Hepatocyte (in vitro differentiated cells): Measurements from ENCODE around the gene CBX7. TPM values are rescaled to one million over a fixed set of nuclear protein-coding genes. Genes with fewer than 3 reads are reported as not detected.

Experiments
- DNase-seq: peaks from one replicate; pipeline ENCODE4 v3.0.0-alpha.2; 2016; ENCODE audit warnings: low spot score
- H2AFZ ChIP-seq: fragments of 200-600 bp; sonication (generic); 2 replicates; pipeline ENCODE4 v1.6.0; 2016; ENCODE audit warnings: antibody characterized with exemption, mild to moderate bottlenecking
- H3K27ac ChIP-seq: fragments of 200-600 bp; sonication (generic); 2 replicates; pipeline ENCODE4 v1.5.1; 2016; ENCODE audit warnings: mild to moderate bottlenecking
- H3K27me3 ChIP-seq: fragments of 200-600 bp; sonication (generic); 2 replicates; pipeline ENCODE4 v1.6.1; 2016
- H3K36me3 ChIP-seq: fragments of 200-600 bp; sonication (generic); replicated peaks from 2 replicates; pipeline ENCODE4 v1.5.1; 2016; ENCODE audit warnings: low read depth; ENCODE audit not compliant: insufficient read depth
- H3K4me1 ChIP-seq: fragments of 200-600 bp; sonication (generic); 2 replicates; pipeline ENCODE4 v1.5.1; 2016; ENCODE audit warnings: mild to moderate bottlenecking, moderate library complexity; ENCODE audit not compliant: insufficient read depth
- H3K4me2 ChIP-seq: fragments of 200-600 bp; sonication (generic); 2 replicates; pipeline ENCODE4 v1.6.0; 2016
- H3K4me3 ChIP-seq: fragments of 200-600 bp; sonication (generic); 2 replicates; pipeline ENCODE4 v1.5.1; 2016; ENCODE audit warnings: mild to moderate bottlenecking
- H3K79me2 ChIP-seq: fragments of 200-600 bp; sonication (generic); 2 replicates; pipeline ENCODE4 v1.6.0; 2017; ENCODE audit warnings: mild to moderate bottlenecking
- H3K9me2 ChIP-seq: fragments of 200-600 bp; sonication (generic); replicated peaks from 2 replicates; pipeline ENCODE4 v1.6.0; 2017; ENCODE audit warnings: mild to moderate bottlenecking; ENCODE audit not compliant: insufficient read depth
- H3K9me3 ChIP-seq: fragments of 200-600 bp; sonication (generic); 2 replicates; pipeline ENCODE4 v1.5.1; 2016; ENCODE audit warnings: low read depth, mild to moderate bottlenecking
- H4K20me1 ChIP-seq: fragments of 200-600 bp; sonication (generic); 2 replicates; pipeline ENCODE4 v1.6.0; 2016; ENCODE audit warnings: mild to moderate bottlenecking; ENCODE audit not compliant: insufficient read depth, poor library complexity, severe bottlenecking
- EZH2 ChIP-seq: fragments of 200-600 bp; sonication (generic); IDR thresholded peaks from 2 replicates; pipeline ENCODE4 v1.6.1; 2016; ENCODE audit warnings: antibody characterized with exemption, mild to moderate bottlenecking, borderline replicate concordance
- EZH2phosphoT487 ChIP-seq: fragments of 200-600 bp; sonication (generic); IDR thresholded peaks from one replicate; pipeline ENCODE4 v1.6.1; 2018; ENCODE audit warnings: antibody characterized with exemption, mild to moderate bottlenecking, low read depth, moderate library complexity; ENCODE audit not compliant: unreplicated experiment, severe bottlenecking
- WGBS: methylation state at CpG from one replicate; pipeline ENCODE4 v1.1.6; 2016; ENCODE audit warnings: low lambda C conversion rate; ENCODE audit errors: missing lambda C conversion rate; 5-methylcytosine and 5-hydroxymethylcytosine counted together
- polyA plus RNA-seq: library from polyadenylated mRNA; unstranded; fragments of >200 nt; fragmentation: Nextera tagmentation; extraction: Ambion mirVana; gene quantifications from 2 replicates; pipeline ENCODE4 v1.2.1, GENCODE V29; 2016
- total RNA-seq: library from RNA; depleted of rRNA; stranded (reverse); fragments of >200 nt; gene quantifications from 2 replicates; pipeline ENCODE4 v1.2.3, GENCODE V29; 2014
- TF ChIP-seq, protein P1 (sequence below): fragments of 200-600 bp; sonication (generic); IDR thresholded peaks from 2 replicates; pipeline ENCODE4 v1.5.1; 2016; ENCODE audit warnings: antibody characterized with exemption, mild to moderate bottlenecking; ENCODE audit not compliant: poor library complexity

CBX7 gene
- total and polyA plus RNA-seq, 2 experiments from 2014 or later = 4.2 to 9.6 TPM

DNA sequence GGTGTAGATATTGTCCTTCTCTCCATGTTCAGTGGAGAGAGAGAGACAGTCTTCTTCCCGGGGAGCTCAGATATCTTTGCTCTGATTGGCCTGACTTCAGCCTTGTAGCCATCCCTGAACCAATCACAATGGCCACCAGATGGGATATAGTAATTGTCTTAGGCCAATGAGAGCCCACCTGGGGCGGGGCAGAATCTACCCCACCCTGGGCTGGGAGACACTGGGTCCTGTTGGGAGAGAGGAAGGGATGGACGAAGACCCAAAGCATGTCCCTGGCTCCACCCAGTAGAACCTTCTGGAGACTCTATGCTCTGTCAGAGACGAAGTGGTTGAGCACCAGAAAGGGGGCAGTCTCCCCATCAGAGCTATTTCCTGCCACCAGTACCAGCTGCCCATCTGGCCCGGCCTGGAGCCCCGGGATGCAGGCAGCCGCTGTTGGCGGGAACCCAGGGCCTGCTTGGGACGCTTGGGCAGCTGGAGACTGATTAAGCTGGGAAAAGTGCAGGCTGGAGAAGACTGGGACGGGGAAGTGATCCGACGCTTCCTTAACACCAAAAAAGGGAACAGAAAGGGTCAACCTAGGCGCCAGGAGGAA is 31.6 kb upstream of the CBX7 start:
- no peaks in the 10 kb centered on the region for H3K4me1 ChIP-seq
- no peaks in the 10 kb centered on the region for H3K27me3 ChIP-seq
- 94% methylated on average over 13 of the region's 13 CpGs for WGBS
- no peaks in the 10 kb centered on the region for H3K9me3 ChIP-seq
- no peak overlapping the region for H3K4me2 ChIP-seq
- H3K79me2 ChIP-seq = no peaks in the 10 kb centered on the region
- no peaks in the 10 kb centered on the region for H3K36me3 ChIP-seq
- no peak overlapping the region for H3K4me3 ChIP-seq
- TF ChIP-seq EZH2phosphoT487 (no peak), EZH2 (no peak)
- TF ChIP-seq, protein P1, sequence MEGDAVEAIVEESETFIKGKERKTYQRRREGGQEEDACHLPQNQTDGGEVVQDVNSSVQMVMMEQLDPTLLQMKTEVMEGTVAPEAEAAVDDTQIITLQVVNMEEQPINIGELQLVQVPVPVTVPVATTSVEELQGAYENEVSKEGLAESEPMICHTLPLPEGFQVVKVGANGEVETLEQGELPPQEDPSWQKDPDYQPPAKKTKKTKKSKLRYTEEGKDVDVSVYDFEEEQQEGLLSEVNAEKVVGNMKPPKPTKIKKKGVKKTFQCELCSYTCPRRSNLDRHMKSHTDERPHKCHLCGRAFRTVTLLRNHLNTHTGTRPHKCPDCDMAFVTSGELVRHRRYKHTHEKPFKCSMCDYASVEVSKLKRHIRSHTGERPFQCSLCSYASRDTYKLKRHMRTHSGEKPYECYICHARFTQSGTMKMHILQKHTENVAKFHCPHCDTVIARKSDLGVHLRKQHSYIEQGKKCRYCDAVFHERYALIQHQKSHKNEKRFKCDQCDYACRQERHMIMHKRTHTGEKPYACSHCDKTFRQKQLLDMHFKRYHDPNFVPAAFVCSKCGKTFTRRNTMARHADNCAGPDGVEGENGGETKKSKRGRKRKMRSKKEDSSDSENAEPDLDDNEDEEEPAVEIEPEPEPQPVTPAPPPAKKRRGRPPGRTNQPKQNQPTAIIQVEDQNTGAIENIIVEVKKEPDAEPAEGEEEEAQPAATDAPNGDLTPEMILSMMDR = no peak
- no peak for DNase-seq
- no peaks in the 10 kb centered on the region for H3K9me2 ChIP-seq
- H2AFZ ChIP-seq = no peak overlapping the region
- H3K27ac ChIP-seq = no peak overlapping the region
- no peaks in the 10 kb centered on the region for H4K20me1 ChIP-seq

DNA sequence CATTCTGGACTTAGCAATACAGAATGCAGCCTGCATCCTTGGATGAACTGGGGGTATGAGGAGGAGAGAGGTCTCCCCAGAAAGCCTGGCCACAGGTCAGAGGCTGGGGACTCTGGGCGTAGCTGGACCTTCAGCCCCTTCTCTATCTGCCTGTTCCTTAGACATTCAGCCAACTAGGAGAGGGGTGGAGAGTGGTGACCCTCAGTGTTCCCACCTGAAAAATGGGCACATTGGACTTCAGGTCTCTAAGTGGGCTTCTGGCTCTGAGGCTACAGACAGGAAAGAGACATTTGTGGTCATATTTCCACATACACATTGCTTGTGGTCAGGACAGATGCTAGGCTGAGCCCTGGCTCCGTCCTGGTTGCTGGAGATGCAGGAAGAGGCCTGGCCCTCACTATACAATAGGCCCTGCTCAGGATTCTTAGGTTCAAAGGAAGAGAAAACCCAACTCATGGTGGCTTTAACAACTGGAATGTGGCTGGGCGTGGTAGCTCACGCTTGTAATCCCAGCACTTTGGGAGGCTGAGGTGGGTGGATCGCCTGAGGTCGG is 30.1 kb upstream of the CBX7 start:
- Histone ChIP-seq H3K27me3 (no peaks in the 10 kb centered on the region), H3K4me1 (no peaks in the 10 kb centered on the region), H3K4me2 (no peak overlapping the region), H3K79me2 (no peaks in the 10 kb centered on the region), H3K36me3 (no peaks in the 10 kb centered on the region), H2AFZ (no peak overlapping the region), H3K4me3 (no peak overlapping the region), H3K27ac (no peak overlapping the region), H3K9me2 (no peaks in the 10 kb centered on the region), H3K9me3 (no peaks in the 10 kb centered on the region), H4K20me1 (no peaks in the 10 kb centered on the region)
- no peak for TF ChIP-seq EZH2phosphoT487
- TF ChIP-seq EZH2 = no peak
- TF ChIP-seq, protein P1 = no peak
- no peak for DNase-seq
- WGBS = 91% methylated on average over 6 of the region's 6 CpGs

DNA sequence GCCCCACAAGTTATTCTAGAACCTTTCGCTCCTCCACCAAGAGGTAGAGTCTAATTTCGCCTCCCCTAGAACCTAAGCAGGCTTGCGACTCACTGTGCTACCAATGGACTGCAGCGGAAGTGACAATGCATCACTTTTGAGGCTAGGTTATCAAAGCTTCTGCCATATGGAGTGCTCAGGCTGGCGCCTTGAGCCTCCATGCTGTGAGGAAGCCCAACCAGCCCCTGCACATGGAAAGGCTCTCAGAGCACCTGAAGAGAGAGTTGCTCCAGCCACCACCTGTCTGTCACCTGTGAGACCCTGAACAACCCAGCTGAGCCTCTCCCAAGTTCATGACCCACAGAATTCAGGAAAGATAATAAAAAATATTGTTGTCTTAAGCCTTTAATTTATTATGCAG is 29.3 kb upstream of the CBX7 start:
- Histone ChIP-seq H3K27me3 (no peaks in the 10 kb centered on the region), H3K36me3 (no peaks in the 10 kb centered on the region), H3K27ac (no peak overlapping the region), H3K79me2 (no peaks in the 10 kb centered on the region), H3K4me2 (no peak overlapping the region), H2AFZ (no peak overlapping the region), H3K4me1 (no peaks in the 10 kb centered on the region), H4K20me1 (no peaks in the 10 kb centered on the region), H3K9me2 (no peaks in the 10 kb centered on the region), H3K4me3 (no peak overlapping the region), H3K9me3 (no peaks in the 10 kb centered on the region)
- no peak for TF ChIP-seq EZH2
- no peak for TF ChIP-seq EZH2phosphoT487
- TF ChIP-seq, protein P1 = no peak
- 60% methylated on average over 5 of the region's 5 CpGs for WGBS
- DNase-seq = no peak
